Esophagus muscularis mucosa (tissue), 3 donors: ENCODE measurements around the gene PLXDC1.

Experiments used
- POLR2AphosphoS5 ChIP-seq, 2 donors: sonication (generic); formaldehyde crosslinking; IDR thresholded peaks; one replicate each; pipeline ENCODE4 v1.6.1; 2017; ENCODE audit warnings: antibody characterized with exemption in 2 of 2
- TF ChIP-seq, protein P1 (sequence below), 3 experiments: fragments of 200-600 bp in 2 of 3; fragments of 450-650 bp in 1 of 3; sonication (generic) in 2 of 3; IDR thresholded peaks; one replicate each; pipeline ENCODE4 v1.5.1; 2017 to 2019; ENCODE audit warnings: antibody characterized with exemption in 3 of 3, mild to moderate bottlenecking in 2 of 3, moderate library complexity in 1 of 3

- TF ChIP-seq, protein P1, sequence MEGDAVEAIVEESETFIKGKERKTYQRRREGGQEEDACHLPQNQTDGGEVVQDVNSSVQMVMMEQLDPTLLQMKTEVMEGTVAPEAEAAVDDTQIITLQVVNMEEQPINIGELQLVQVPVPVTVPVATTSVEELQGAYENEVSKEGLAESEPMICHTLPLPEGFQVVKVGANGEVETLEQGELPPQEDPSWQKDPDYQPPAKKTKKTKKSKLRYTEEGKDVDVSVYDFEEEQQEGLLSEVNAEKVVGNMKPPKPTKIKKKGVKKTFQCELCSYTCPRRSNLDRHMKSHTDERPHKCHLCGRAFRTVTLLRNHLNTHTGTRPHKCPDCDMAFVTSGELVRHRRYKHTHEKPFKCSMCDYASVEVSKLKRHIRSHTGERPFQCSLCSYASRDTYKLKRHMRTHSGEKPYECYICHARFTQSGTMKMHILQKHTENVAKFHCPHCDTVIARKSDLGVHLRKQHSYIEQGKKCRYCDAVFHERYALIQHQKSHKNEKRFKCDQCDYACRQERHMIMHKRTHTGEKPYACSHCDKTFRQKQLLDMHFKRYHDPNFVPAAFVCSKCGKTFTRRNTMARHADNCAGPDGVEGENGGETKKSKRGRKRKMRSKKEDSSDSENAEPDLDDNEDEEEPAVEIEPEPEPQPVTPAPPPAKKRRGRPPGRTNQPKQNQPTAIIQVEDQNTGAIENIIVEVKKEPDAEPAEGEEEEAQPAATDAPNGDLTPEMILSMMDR (IDR thresholded peaks at IDR 0.05) = no peak
- TF ChIP-seq POLR2AphosphoS5 (IDR thresholded peaks at IDR 0.05) = no peak
Observed at GRCh38 chr17:39092692-39093230, 58.7 kb downstream of the PLXDC1 start.
